Activated CD4-positive, alpha-beta T cell treated with anti-CD3 and anti-CD28 coated beads, Interleukin-2, amount 50 U/mL, for 48 hours (primary cell): ENCODE results near the gene SPON1.
"Not testable (repeated sequence)": the region's sequence is repeated elsewhere in the genome, so short reads cannot be mapped to it uniquely, and the experiment has no call there.

Experiments
- DNase-seq, 2 experiments: peaks; one replicate each; pipeline ENCODE4 v3.0.0-alpha.2; 2020

Gene SPON1

GRCh38 chr11:14090631-14091030 lies 128.1 kb downstream of the SPON1 start:
- DNase-seq = not testable (repeated sequence)

GRCh38 chr11:14093065-14093464 lies 130.5 kb downstream of the SPON1 start:
- DNase-seq = no peak

GRCh38 chr11:14094481-14095037 lies 132.0 kb downstream of the SPON1 start:
- DNase-seq = no peak

GRCh38 chr11:14095882-14096281 lies 133.4 kb downstream of the SPON1 start:
- no peak for DNase-seq

GRCh38 chr11:14096606-14097005 lies 134.1 kb downstream of the SPON1 start:
- DNase-seq = no peak

- DNase-seq = no peak
Measured at GRCh38 chr11:14101388-14101787, 138.9 kb downstream of the SPON1 start.

GRCh38 chr11:14102766-14103165 lies 140.2 kb downstream of the SPON1 start:
- no peak for DNase-seq

GRCh38 chr11:14105446-14105845 lies 142.9 kb downstream of the SPON1 start:
- no peak for DNase-seq

GRCh38 chr11:14106303-14107049 lies 144.0 kb downstream of the SPON1 start:
- DNase-seq = no peak

GRCh38 chr11:14107050-14107430 lies 144.5 kb downstream of the SPON1 start:
- DNase-seq = no peak

- DNase-seq = no peak
Measured at GRCh38 chr11:14109742-14110141, 147.2 kb downstream of the SPON1 start.

GRCh38 chr11:14110629-14111028 lies 148.1 kb downstream of the SPON1 start:
- no peak for DNase-seq

- DNase-seq = no peak
Measured at GRCh38 chr11:14111496-14111895, 149.0 kb downstream of the SPON1 start.

GRCh38 chr11:14112721-14113120 lies 150.2 kb downstream of the SPON1 start:
- no peak for DNase-seq

- no peak for DNase-seq
Measured at GRCh38 chr11:14114269-14114668, 151.7 kb downstream of the SPON1 start.

- DNase-seq = no peak
Measured at GRCh38 chr11:14114786-14115185, 152.3 kb downstream of the SPON1 start.

- no peak for DNase-seq
Measured at GRCh38 chr11:14117632-14118031, 155.1 kb downstream of the SPON1 start.

- no peak for DNase-seq
Measured at GRCh38 chr11:14118072-14118471, 155.5 kb downstream of the SPON1 start.

- DNase-seq = peak; percentile 6 to 15
Measured at GRCh38 chr11:14119357-14119756, 156.8 kb downstream of the SPON1 start.

GRCh38 chr11:14124350-14124749 lies 161.8 kb downstream of the SPON1 start:
- no peak for DNase-seq

GRCh38 chr11:14124886-14125285 lies 162.4 kb downstream of the SPON1 start:
- no peak for DNase-seq

- DNase-seq = no peak
Measured at GRCh38 chr11:14125529-14125928, 163.0 kb downstream of the SPON1 start.

- no peak for DNase-seq
Measured at GRCh38 chr11:14127679-14128078, 165.2 kb downstream of the SPON1 start.

GRCh38 chr11:14132312-14132711 lies 169.8 kb downstream of the SPON1 start:
- no peak for DNase-seq

GRCh38 chr11:14133381-14133780 lies 170.9 kb downstream of the SPON1 start:
- DNase-seq = no peak
